Astrocyte (in vitro differentiated cells and primary cell): ENCODE results near the gene LIPH. TPM values are rescaled to one million over a fixed set of nuclear protein-coding genes. Genes with fewer than 3 reads are reported as not detected.

Experiments
- DNase-seq: peaks from one replicate; pipeline ENCODE4 v3.0.0-alpha.2; 2010; ENCODE audit warnings: low read depth
- FAIRE-seq: peaks from 2 replicates; lab custom pipeline; 2011; peaks lifted over from hg19 to GRCh38; lab: Jason Lieb, UNC
- H2AFZ ChIP-seq: 2 replicates; pipeline ENCODE4 v1.6.0; 2012; ENCODE audit warnings: low read depth, low read length, inconsistent platforms
- H3K27ac ChIP-seq: 2 replicates; pipeline ENCODE4 v1.5.1; 2011; ENCODE audit warnings: low read depth, low read length, inconsistent platforms
- H3K27me3 ChIP-seq: 2 replicates; pipeline ENCODE4 v1.6.0; 2011; ENCODE audit warnings: low read length, inconsistent platforms; ENCODE audit not compliant: insufficient read depth
- H3K36me3 ChIP-seq: 2 replicates; pipeline ENCODE4 v1.5.1; 2011; ENCODE audit warnings: low read length, inconsistent platforms; ENCODE audit not compliant: insufficient read depth
- H3K4me1 ChIP-seq: 2 replicates; pipeline ENCODE4 v1.5.1; 2011; ENCODE audit warnings: low read length, inconsistent platforms; ENCODE audit not compliant: insufficient read depth
- H3K4me2 ChIP-seq: 2 replicates; pipeline ENCODE4 v1.6.0; 2012; ENCODE audit warnings: low read length, inconsistent platforms
- H3K4me3 ChIP-seq: 2 replicates; pipeline ENCODE4 v1.5.1; 2011; ENCODE audit warnings: low read depth, mild to moderate bottlenecking, low read length, inconsistent platforms; ENCODE audit not compliant: insufficient read depth
- H3K79me2 ChIP-seq: 2 replicates; pipeline ENCODE4 v1.6.0; 2012; ENCODE audit warnings: mild to moderate bottlenecking, low read length, inconsistent platforms; ENCODE audit not compliant: insufficient read depth
- H3K9ac ChIP-seq: 2 replicates; pipeline ENCODE4 v1.6.0; 2012; ENCODE audit warnings: mild to moderate bottlenecking, low read length, inconsistent platforms
- H3K9me3 ChIP-seq: 2 replicates; pipeline ENCODE4 v1.5.1; 2012; ENCODE audit warnings: low read depth, mild to moderate bottlenecking, low read length, inconsistent platforms; ENCODE audit not compliant: insufficient read depth
- H4K20me1 ChIP-seq: 2 replicates; pipeline ENCODE4 v1.6.0; 2012; ENCODE audit warnings: low read length, inconsistent platforms; ENCODE audit not compliant: insufficient read depth
- H3K27ac Mint-ChIP-seq: one replicate; pipeline ENCODE4 v1.8.0; 2021; ENCODE audit warnings: mild to moderate bottlenecking, mixed read lengths; ENCODE audit not compliant: unreplicated experiment
- H3K27me3 Mint-ChIP-seq: one replicate; pipeline ENCODE4 v1.8.0; 2021; ENCODE audit warnings: low read depth, mixed read lengths; ENCODE audit not compliant: unreplicated experiment
- H3K36me3 Mint-ChIP-seq: one replicate; pipeline ENCODE4 v1.8.0; 2021; ENCODE audit warnings: low read depth, mixed read lengths; ENCODE audit not compliant: unreplicated experiment
- H3K4me1 Mint-ChIP-seq: one replicate; pipeline ENCODE4 v1.8.0; 2021; ENCODE audit warnings: low read depth, mixed read lengths; ENCODE audit not compliant: unreplicated experiment
- H3K4me3 Mint-ChIP-seq: one replicate; pipeline ENCODE4 v1.8.0; 2021; ENCODE audit warnings: mild to moderate bottlenecking, moderate library complexity, mixed read lengths; ENCODE audit not compliant: unreplicated experiment
- H3K9me3 Mint-ChIP-seq: one replicate; pipeline ENCODE4 v1.8.0; 2021; ENCODE audit warnings: mild to moderate bottlenecking, mixed read lengths; ENCODE audit not compliant: unreplicated experiment
- CTCF ChIP-seq: IDR thresholded peaks from 2 replicates; pipeline ENCODE4 v1.5.1; 2011; ENCODE audit warnings: low read depth, mild to moderate bottlenecking, inconsistent platforms, low read length, moderate library complexity; ENCODE audit not compliant: insufficient read depth
- EZH2 ChIP-seq: IDR thresholded peaks from 2 replicates; pipeline ENCODE4 v1.6.1; 2012; ENCODE audit warnings: mild to moderate bottlenecking, low read length, inconsistent platforms; ENCODE audit not compliant: insufficient read depth
- total RNA-seq: library from RNA; stranded (reverse); gene quantifications from 2 replicates; pipeline ENCODE4 v1.2.1, GENCODE V29; 2021

Gene LIPH
- total RNA-seq, 1 donor from 2014 or later: 6.4 TPM

GRCh38 chr3:185537369-185537970 is 14.9 kb downstream of the LIPH start:
- H3K27me3 Mint-ChIP-seq: no peaks in the 10 kb centered on the region
- Histone ChIP-seq H3K27me3 (peaks cover 4% of the 10 kb centered on the region), H3K9me3 (no peaks in the 10 kb centered on the region), H2AFZ (peak overlapping the region; percentile 9), H3K79me2 (no peaks in the 10 kb centered on the region), H3K4me1 (peaks cover 5% of the 10 kb centered on the region), H3K4me2 (peak overlapping the region; percentile 64), H3K36me3 (no peaks in the 10 kb centered on the region), H3K27ac (peak overlapping the region; percentile 50), H4K20me1 (no peaks in the 10 kb centered on the region), H3K9ac (no peak overlapping the region), H3K4me3 (no peak overlapping the region)
- DNase-seq (peak; percentile 92), FAIRE-seq (peak; percentile 13)
- H3K36me3 Mint-ChIP-seq: no peaks in the 10 kb centered on the region
- TF ChIP-seq EZH2 (no peak), CTCF (no peak)
- peak overlapping the region; percentile 4 for H3K4me3 Mint-ChIP-seq
- peaks cover 7% of the 10 kb centered on the region for H3K4me1 Mint-ChIP-seq
- no peaks in the 10 kb centered on the region for H3K9me3 Mint-ChIP-seq
- peak overlapping the region; percentile 75 for H3K27ac Mint-ChIP-seq

DNA sequence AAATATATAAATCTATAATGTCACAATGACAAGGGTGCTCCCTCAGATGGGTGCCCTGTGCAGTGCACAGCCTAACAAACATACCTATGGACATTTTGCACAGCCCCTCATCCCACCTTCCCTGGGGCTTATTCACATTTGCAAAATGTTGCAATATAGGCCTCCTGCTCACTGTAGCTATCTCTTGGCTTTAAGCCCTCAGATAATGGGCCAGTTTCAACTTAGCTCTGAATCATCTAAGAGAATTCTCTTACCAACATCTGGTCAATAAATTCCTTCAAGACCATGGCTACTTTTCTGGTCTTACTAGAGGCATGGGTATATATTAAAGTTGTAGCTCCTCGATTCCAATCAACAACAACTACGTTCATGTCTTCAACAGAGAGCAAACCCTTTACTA is 17.9 kb downstream of the LIPH start:
- Histone ChIP-seq H3K27me3 (no peaks in the 10 kb centered on the region), H4K20me1 (no peaks in the 10 kb centered on the region), H2AFZ (no peak overlapping the region), H3K4me2 (no peak overlapping the region), H3K27ac (no peak overlapping the region), H3K9me3 (no peaks in the 10 kb centered on the region), H3K36me3 (no peaks in the 10 kb centered on the region), H3K4me1 (peaks cover 5% of the 10 kb centered on the region), H3K4me3 (no peak overlapping the region), H3K9ac (no peak overlapping the region), H3K79me2 (no peaks in the 10 kb centered on the region)
- H3K4me3 Mint-ChIP-seq: no peak overlapping the region
- FAIRE-seq (no peak), DNase-seq (peak; percentile 57)
- no peaks in the 10 kb centered on the region for H3K9me3 Mint-ChIP-seq
- no peaks in the 10 kb centered on the region for H3K36me3 Mint-ChIP-seq
- H3K27me3 Mint-ChIP-seq: peaks cover 3% of the 10 kb centered on the region
- H3K27ac Mint-ChIP-seq: no peak overlapping the region
- peaks cover 7% of the 10 kb centered on the region for H3K4me1 Mint-ChIP-seq
- TF ChIP-seq EZH2: no peak
- TF ChIP-seq CTCF: no peak

DNA sequence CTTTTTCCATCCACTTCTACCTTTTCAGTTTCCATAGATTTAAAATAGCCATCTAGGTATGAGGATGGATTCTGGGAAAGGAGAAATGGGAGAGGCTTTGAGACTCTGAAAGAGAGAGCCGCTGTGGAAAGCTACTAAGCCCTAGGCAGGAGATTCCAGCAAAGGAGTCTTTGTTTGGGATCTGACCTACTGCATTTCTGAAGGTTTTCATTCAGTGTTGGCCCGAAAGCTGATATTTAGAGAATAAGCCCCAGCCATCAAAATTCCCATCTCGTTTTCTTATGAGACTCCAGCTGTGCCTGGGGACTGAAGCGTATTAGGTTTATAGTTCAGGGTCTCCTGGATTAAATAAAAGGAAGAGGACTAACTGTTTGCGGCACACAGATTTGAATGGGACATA is 19.5 kb downstream of the LIPH start:
- Mint-ChIP-seq H3K27me3 (peaks cover 3% of the 10 kb centered on the region), H3K9me3 (no peaks in the 10 kb centered on the region), H3K4me3 (no peak overlapping the region), H3K4me1 (peaks cover 7% of the 10 kb centered on the region), H3K36me3 (no peaks in the 10 kb centered on the region), H3K27ac (no peak overlapping the region)
- Histone ChIP-seq H3K27me3 (no peaks in the 10 kb centered on the region), H3K79me2 (no peaks in the 10 kb centered on the region), H4K20me1 (no peaks in the 10 kb centered on the region), H3K4me1 (peaks cover 5% of the 10 kb centered on the region), H3K9me3 (no peaks in the 10 kb centered on the region), H3K9ac (no peak overlapping the region), H3K27ac (no peak overlapping the region), H3K36me3 (no peaks in the 10 kb centered on the region), H2AFZ (no peak overlapping the region), H3K4me2 (no peak overlapping the region), H3K4me3 (no peak overlapping the region)
- no peak for DNase-seq
- FAIRE-seq: no peak
- TF ChIP-seq CTCF: no peak
- TF ChIP-seq EZH2: no peak
